Fibroblast of the aortic adventitia (primary cell): Measurements from ENCODE around the gene STRN3. TPM values are rescaled to one million over a fixed set of nuclear protein-coding genes. Genes with fewer than 3 reads are reported as not detected.
"Not testable (repeated sequence)": the region's sequence is repeated elsewhere in the genome, so short reads cannot be mapped to it uniquely, and the experiment has no call there.

ENCODE experiments used
- DNase-seq: peaks from one replicate; pipeline ENCODE4 v3.0.0-alpha.2; 2010; ENCODE audit warnings: low read depth
- H3K4me3 ChIP-seq: 2 replicates; pipeline ENCODE4 v1.5.1; 2011; ENCODE audit warnings: low read depth, mild to moderate bottlenecking, control low read depth, low read length, moderate library complexity
- total RNA-seq: library from RNA; depleted of rRNA; stranded (reverse); fragments of >200 nt; gene quantifications from 2 replicates; pipeline ENCODE4 v1.2.3, GENCODE V29; 2012; ENCODE audit warnings: low replicate concordance
- TF ChIP-seq, protein P1 (sequence below): IDR thresholded peaks from 2 replicates; pipeline ENCODE4 v1.5.1; 2011; ENCODE audit warnings: mild to moderate bottlenecking, low read length, control low read depth, inconsistent platforms; ENCODE audit not compliant: insufficient read depth

STRN3 gene
- total RNA-seq, 1 donor, result 51.1 TPM

DNA sequence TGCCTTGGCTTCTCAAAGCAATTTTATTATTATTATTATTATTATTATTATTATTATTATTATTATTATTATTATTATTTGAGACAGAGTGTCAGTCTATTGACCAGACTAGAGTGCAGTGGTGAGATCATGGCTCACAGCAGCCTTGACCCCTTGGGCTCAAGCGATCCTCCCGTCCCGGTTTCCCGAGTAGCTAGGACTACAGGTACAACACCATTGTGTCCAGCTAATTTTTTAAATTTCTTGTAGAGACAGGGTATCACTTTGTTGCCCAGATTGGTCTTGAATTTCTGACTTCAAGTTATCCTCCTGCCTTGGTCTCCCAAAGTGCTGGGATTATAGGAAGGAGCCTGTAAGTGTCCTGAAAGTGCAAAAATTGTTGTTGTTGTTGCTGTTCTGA, 12.3 kb downstream of the STRN3 start:
- DNase-seq, result no peak
- H3K4me3 ChIP-seq, result no peak overlapping the region
- TF ChIP-seq, protein P1, sequence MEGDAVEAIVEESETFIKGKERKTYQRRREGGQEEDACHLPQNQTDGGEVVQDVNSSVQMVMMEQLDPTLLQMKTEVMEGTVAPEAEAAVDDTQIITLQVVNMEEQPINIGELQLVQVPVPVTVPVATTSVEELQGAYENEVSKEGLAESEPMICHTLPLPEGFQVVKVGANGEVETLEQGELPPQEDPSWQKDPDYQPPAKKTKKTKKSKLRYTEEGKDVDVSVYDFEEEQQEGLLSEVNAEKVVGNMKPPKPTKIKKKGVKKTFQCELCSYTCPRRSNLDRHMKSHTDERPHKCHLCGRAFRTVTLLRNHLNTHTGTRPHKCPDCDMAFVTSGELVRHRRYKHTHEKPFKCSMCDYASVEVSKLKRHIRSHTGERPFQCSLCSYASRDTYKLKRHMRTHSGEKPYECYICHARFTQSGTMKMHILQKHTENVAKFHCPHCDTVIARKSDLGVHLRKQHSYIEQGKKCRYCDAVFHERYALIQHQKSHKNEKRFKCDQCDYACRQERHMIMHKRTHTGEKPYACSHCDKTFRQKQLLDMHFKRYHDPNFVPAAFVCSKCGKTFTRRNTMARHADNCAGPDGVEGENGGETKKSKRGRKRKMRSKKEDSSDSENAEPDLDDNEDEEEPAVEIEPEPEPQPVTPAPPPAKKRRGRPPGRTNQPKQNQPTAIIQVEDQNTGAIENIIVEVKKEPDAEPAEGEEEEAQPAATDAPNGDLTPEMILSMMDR, result no peak

DNA sequence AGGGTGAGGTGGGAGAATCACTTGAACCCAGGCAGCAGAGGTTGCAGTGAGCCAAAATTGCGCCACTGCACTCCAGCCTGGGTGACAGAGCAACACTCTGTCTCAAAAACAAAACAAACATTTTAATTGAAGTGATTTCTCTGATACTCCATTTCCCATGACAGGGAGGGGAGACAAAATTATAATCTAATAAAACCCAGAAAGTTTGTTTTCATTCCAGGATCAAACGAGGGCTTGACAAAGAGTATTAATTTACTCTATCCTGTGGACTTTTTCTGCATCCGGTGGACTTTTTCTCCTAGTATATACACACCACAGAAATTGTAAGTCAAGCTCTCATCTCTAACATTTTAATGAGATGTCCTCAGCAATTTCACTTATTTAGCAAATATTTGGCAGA, 15.2 kb downstream of the STRN3 start:
- DNase-seq, result no peak
- no peak overlapping the region for H3K4me3 ChIP-seq
- TF ChIP-seq, protein P1, result no peak

DNA sequence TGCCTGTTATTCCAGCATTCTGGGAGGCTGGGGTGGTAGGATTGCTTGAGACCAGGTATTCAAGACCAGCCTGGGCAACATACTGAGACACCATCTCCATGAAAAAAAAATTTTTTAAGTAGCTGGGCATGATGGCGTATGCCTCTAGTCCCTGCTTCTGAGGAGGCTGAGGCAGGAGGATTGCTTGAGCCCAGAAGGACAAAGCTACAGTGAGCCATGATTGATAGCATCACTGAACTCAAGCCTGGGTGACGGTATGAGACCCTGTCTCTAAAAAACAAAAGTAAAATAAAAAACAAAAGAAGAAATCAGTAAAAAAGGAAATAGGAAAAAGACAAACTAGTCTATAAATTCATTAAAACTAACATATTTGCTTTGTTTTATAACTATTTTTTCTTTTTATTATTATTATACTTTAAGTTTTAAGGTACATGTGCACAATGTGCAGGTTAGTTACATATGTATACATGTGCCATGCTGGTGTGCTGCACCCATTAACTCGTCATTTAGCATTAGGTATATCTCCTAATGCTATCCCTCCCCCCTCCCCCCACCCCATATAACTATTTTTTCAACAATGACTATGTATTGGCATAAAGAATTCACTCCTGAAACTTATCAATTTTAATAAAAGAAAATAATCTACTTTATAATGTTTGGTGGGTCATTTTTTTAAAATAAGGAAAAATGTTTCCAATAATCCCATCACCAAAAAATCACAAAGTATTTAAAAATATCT, 16.2 kb downstream of the STRN3 start:
- TF ChIP-seq, protein P1, result no peak
- H3K4me3 ChIP-seq, result no peak overlapping the region
- no peak for DNase-seq

DNA sequence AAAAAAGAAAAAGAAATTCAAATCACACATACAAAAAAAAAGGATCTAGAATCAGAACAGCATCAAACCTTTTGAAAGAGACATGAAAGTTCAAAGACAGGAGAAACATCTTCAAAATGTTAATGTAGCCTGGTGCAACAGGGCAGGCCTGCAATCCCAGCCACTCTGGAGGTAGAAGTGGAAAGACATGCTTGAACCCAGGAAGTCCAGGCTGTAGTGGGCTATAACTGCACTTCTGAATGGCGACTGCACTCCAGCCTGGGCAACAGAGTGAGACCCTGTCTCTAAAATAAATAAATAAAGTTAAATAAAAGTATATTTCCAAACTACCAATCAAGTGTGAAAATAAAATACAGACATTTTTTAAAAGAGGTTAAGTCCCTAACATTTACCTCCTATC, 19.5 kb downstream of the STRN3 start:
- no peak for DNase-seq
- H3K4me3 ChIP-seq, result no peak overlapping the region
- TF ChIP-seq, protein P1, result no peak

DNA sequence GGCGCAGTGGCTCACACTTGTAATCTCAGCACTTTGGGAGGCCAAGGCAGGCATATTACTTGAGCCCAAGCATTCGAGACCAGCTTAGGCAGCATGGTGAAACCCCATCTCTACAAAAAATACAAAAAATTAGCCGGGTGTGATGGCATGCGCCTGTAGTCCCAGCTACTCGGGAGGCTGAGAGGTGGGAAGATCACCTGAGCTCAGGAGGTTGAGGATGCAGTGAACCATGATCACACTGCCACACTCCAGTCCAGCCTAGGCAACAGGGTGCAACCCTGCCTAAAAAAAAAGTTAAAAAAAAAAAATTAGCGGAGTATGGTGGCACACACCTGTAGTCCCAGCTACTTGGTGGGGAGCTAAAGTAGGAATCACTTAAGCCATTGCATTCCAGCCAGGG, 22.2 kb downstream of the STRN3 start:
- H3K4me3 ChIP-seq, DNase-seq: not testable (repeated sequence)

DNA sequence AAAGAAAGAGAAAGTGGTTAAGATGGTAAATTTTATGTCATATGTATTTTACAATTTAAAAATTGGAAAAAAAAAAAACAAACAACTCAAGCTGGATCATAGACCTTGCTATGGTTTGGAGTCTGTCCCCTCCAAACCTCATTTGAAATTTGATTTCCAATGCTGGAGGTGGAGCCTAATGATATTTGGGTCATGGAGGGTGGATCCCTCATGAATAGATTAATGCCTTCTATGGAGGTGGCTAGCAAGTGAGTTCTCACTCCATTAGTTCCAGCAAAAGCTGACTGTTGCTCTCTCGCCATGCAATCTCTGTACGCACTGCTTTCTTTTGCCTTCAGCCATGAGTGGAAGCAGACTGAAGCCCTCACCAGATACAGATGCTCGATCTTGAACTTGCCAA, 22.9 kb downstream of the STRN3 start:
- TF ChIP-seq, protein P1, result no peak
- DNase-seq, result no peak
- no peak overlapping the region for H3K4me3 ChIP-seq

DNA sequence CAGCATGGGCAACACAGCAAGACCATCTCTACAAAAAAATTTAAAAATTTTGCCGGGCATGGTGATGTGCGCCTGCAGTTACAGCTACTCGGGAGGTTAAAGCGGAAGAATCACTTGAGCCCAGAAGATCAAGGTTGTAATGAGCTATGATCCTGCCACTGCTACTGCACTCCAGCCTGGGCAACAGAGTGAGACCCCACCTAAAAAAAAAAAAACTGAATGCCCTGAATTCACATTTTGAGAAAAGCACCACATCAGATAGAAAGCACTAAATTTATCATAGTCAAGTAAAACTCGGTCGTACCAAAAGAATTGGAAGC, 24.9 kb downstream of the STRN3 start:
- no peak for DNase-seq
- H3K4me3 ChIP-seq, result no peak overlapping the region
- TF ChIP-seq, protein P1, result no peak
